GM12878 (cell line): ENCODE measurements around the gene SHB. TPM values are rescaled to one million over a fixed set of nuclear protein-coding genes. Genes with fewer than 3 reads are reported as not detected.

Source experiments
- ATAC-seq: fragments of 200-7000 bp; cut with Tn5 transposase; 3 replicates; pipeline ENCODE4 v1.9.1; 2020; ENCODE audit warnings: mild to moderate bottlenecking, moderate library complexity
- BruUV-seq: library from RNA; stranded (reverse); fragments of 400-500 nt; replicated peaks from 2 replicates; lab custom pipeline; 2021; lab: Mats Ljungman, UMichigan
- CTCF ChIA-PET: fragments of 300-600 bp; sonication (Branson Sonifier 250); formaldehyde crosslinking; extraction: SDS; loops from one replicate; lab custom pipeline; 2021; ENCODE audit warnings: inconsistent platforms; lab: Yijun Ruan, JAX
- POLR2A ChIA-PET: fragments of 350-600 bp; formaldehyde crosslinking; extraction: SDS; loops from one replicate; lab custom pipeline; 2021; ENCODE audit warnings: inconsistent platforms; lab: Charles Lee
- RAD21 ChIA-PET: fragments of 300-600 bp; sonication (Branson Sonifier 250); formaldehyde crosslinking; loops from one replicate; lab custom pipeline; 2023; ENCODE audit warnings: antibody characterized with exemption; ENCODE audit not compliant: unreplicated experiment; lab: Charles Lee
- SMC1A ChIA-PET: fragments of 300-600 bp; sonication (Branson Sonifier 250); formaldehyde crosslinking; loops from one replicate; lab custom pipeline; 2023; ENCODE audit not compliant: unreplicated experiment, uncharacterized antibody; lab: Charles Lee
- DNase-seq: peaks from one replicate; pipeline ENCODE4 v3.0.0-alpha.2; 2011; ENCODE audit warnings: low read depth, low spot score
- FAIRE-seq: peaks from 3 replicates; lab custom pipeline; 2011; peaks lifted over from hg19 to GRCh38; lab: Jason Lieb, UNC
- H2AFZ ChIP-seq: 2 replicates; pipeline ENCODE4 v1.6.0; 2011; ENCODE audit warnings: low read depth, low read length, control low read depth; ENCODE audit not compliant: control insufficient read depth
- H3K27ac ChIP-seq: 2 replicates; pipeline ENCODE4 v1.5.1; 2011; ENCODE audit warnings: control low read depth; ENCODE audit not compliant: control insufficient read depth, insufficient read depth
- H3K27me3 ChIP-seq, 2 experiments: replicated peaks in 1 of 2; 2 replicates each; pipeline versions ENCODE4 v1.6.0 to v1.6.1; 2011; ENCODE audit warnings: low read length in 1 of 2; ENCODE audit not compliant: control insufficient read depth in 2 of 2, insufficient read depth in 2 of 2
- H3K36me3 ChIP-seq, 2 experiments: 2 replicates each; pipeline ENCODE4 v1.5.1; 2011; ENCODE audit warnings: low read length in 1 of 2; ENCODE audit not compliant: control insufficient read depth in 2 of 2, insufficient read depth in 2 of 2
- H3K4me1 ChIP-seq: 2 replicates; pipeline ENCODE4 v1.6.1; 2011; ENCODE audit warnings: mild to moderate bottlenecking, low read length, moderate library complexity, mixed read lengths; ENCODE audit not compliant: control insufficient read depth, insufficient read depth
- H3K4me2 ChIP-seq: 2 replicates; pipeline ENCODE4 v1.6.0; 2011; ENCODE audit warnings: control low read depth; ENCODE audit not compliant: control insufficient read depth, insufficient read depth
- H3K4me3 ChIP-seq: fragments of 200-600 bp; sonication (generic); 2 replicates; pipeline ENCODE4 v1.5.1; 2016
- H3K79me2 ChIP-seq: 2 replicates; pipeline ENCODE4 v1.6.0; 2011; ENCODE audit warnings: low read length; ENCODE audit not compliant: control insufficient read depth, insufficient read depth
- H3K9ac ChIP-seq: 2 replicates; pipeline ENCODE4 v1.8.0; 2011; ENCODE audit warnings: low read length, control low read depth, mixed read lengths; ENCODE audit not compliant: control insufficient read depth, insufficient read depth
- H3K9me3 ChIP-seq: replicated peaks from 3 replicates; pipeline ENCODE4 v1.5.1; 2011; ENCODE audit warnings: mild to moderate bottlenecking, low read length; ENCODE audit not compliant: control insufficient read depth, insufficient read depth
- H4K20me1 ChIP-seq: 2 replicates; pipeline ENCODE4 v1.6.0; 2011; ENCODE audit not compliant: control insufficient read depth, insufficient read depth
- BCL11A ChIP-seq: IDR thresholded peaks from 2 replicates; pipeline ENCODE4 v1.6.1; 2011; ENCODE audit warnings: low read depth, low read length
- E2F8 ChIP-seq: fragments of 450-650 bp; IDR thresholded peaks from 2 replicates; pipeline ENCODE4 v1.6.1; 2018; ENCODE audit warnings: mild to moderate bottlenecking, low read depth, moderate library complexity; ENCODE audit not compliant: partially characterized antibody
- FOXM1 ChIP-seq: IDR thresholded peaks from 2 replicates; pipeline ENCODE4 v1.6.1; 2012; ENCODE audit warnings: low read depth, mild to moderate bottlenecking, inconsistent platforms, low read length, moderate library complexity
- IRF5 ChIP-seq: fragments of 450-650 bp; IDR thresholded peaks from 2 replicates; pipeline ENCODE4 v1.6.1; 2017; ENCODE audit warnings: borderline replicate concordance
- KLF5 ChIP-seq: fragments of 450-650 bp; IDR thresholded peaks from 2 replicates; pipeline ENCODE4 v1.6.1; 2014; ENCODE audit warnings: mild to moderate bottlenecking; ENCODE audit not compliant: partially characterized antibody
- MAX ChIP-seq: IDR thresholded peaks from 2 replicates; pipeline ENCODE4 v1.6.1; 2012; ENCODE audit warnings: low read depth, low read length, improper control_type of control experiment
- NFIC ChIP-seq: IDR thresholded peaks from 2 replicates; pipeline ENCODE4 v1.6.1; 2012; ENCODE audit warnings: low read depth, mild to moderate bottlenecking, inconsistent platforms, low read length, moderate library complexity
- NR2C2 ChIP-seq: IDR thresholded peaks from 2 replicates; pipeline ENCODE4 v1.6.1; 2011; ENCODE audit warnings: borderline replicate concordance, low read depth; ENCODE audit not compliant: control insufficient read depth, insufficient read length
- PAX8 ChIP-seq: fragments of 450-650 bp; IDR thresholded peaks from 2 replicates; pipeline ENCODE4 v1.6.1; 2017; ENCODE audit warnings: mild to moderate bottlenecking, moderate library complexity
- SMARCA5 ChIP-seq: fragments of 450-650 bp; IDR thresholded peaks from 2 replicates; pipeline ENCODE4 v1.6.1; 2017; ENCODE audit warnings: mild to moderate bottlenecking
- SMC3 ChIP-seq: IDR thresholded peaks from 2 replicates; pipeline ENCODE4 v1.6.1; 2011; ENCODE audit warnings: low read length, improper control_type of control experiment, borderline replicate concordance
- USF2 ChIP-seq: IDR thresholded peaks from 2 replicates; pipeline ENCODE4 v1.6.1; 2011; ENCODE audit warnings: low read depth, low read length, improper control_type of control experiment, borderline replicate concordance
- ZNF622 ChIP-seq: fragments of 450-650 bp; IDR thresholded peaks from 2 replicates; pipeline ENCODE4 v1.6.1; 2017; ENCODE audit warnings: mild to moderate bottlenecking, inconsistent platforms
- WGBS: methylation state at CpG from one replicate; pipeline ENCODE4 v1.1.6; 2016; ENCODE audit warnings: low lambda C conversion rate; ENCODE audit not compliant: insufficient replicate concordance, insufficient coverage; ENCODE audit errors: missing lambda C conversion rate; 5-methylcytosine and 5-hydroxymethylcytosine counted together
- in situ Hi-C: fragments of 300-500 bp; cut with MboI; formaldehyde crosslinking; loops from 9 replicates; pipeline ENCODE4 v1.14.3; 2018; ENCODE audit warnings: mixed read lengths
- intact Hi-C: fragments of 100-400 bp; cut with micrococcal nuclease; formaldehyde crosslinking; loops from one replicate; pipeline ENCODE4 v1.14.2; 2022; ENCODE audit not compliant: unreplicated experiment
- polyA plus RNA-seq, 11 experiments: library from polyadenylated mRNA; depleted of rRNA in 4 of 11; unstranded in 6 of 11; stranded (reverse) in 5 of 11; fragments of >200 nt; fragmentation: Nextera tagmentation in 4 of 11; fragmentation: Illumina TruSeq in 1 of 11; extraction: Ambion mirVana in 4 of 11; extraction: Trizol in 1 of 11; gene quantifications; 1 replicate in 1 of 11; 2 replicates in 10 of 11; pipeline versions ENCODE4 v1.2.1 to v1.2.3, GENCODE V29; 2011 to 2016; ENCODE audit warnings: inconsistent platforms in 2 of 11, missing spikeins in 2 of 11, low read depth in 1 of 11
- total RNA-seq, 4 experiments: library from RNA; depleted of rRNA in 3 of 4; stranded (reverse); fragments of >200 nt in 3 of 4; fragmentation: Illumina TruSeq in 1 of 4; extraction: Trizol in 1 of 4; gene quantifications; 2 replicates each; pipeline versions ENCODE4 v1.2.1 to v1.2.3, GENCODE V29; 2013 to 2021

SHB gene
- total and polyA plus RNA-seq, 10 of the 15 experiments (the other 5 are each of a cell fraction or from before 2014, with no cell fraction given) = 0.29 to 6.2 (median 1.3) TPM

- TF ChIP-seq E2F8 (no peak), ZNF622 (no peak), IRF5 (no peak)
These were observed 98.5 kb downstream of the SHB start (continued) for GRCh38 chr9:37970301-37971107.

GRCh38 chr9:37969558-37970300, 99.3 kb downstream of the SHB start:
- no peak overlapping the region for H3K9ac ChIP-seq
- ChIA-PET RAD21 (interaction anchor here (0.8 to 1.1 kb wide), 2 partner anchors 23 to 99 kb away, joined by 4 read pairs; no protein-coding TSS in a partner anchor), POLR2A (no interaction called here), SMC1A (interaction anchor here (1.4 to 1.7 kb wide), 3 partner anchors 11 to 119 kb away, joined by 3 to 5 read pairs (median 4); no protein-coding TSS in a partner anchor), CTCF (interaction anchor here (1.1 to 1.3 kb wide), 2 partner anchors 83 to 95 kb away, joined by 3 to 4 read pairs; no protein-coding TSS in a partner anchor)
- no TSS peak for BruUV-seq
- no peaks in the 10 kb centered on the region for H4K20me1 ChIP-seq
- ATAC-seq (no peak), DNase-seq (no peak), FAIRE-seq (no peak)
- peaks cover 3% of the 10 kb centered on the region; the same call in 1 of the 2 replicates for H3K4me1 ChIP-seq
- no peak overlapping the region for H3K4me2 ChIP-seq
- no peaks in the 10 kb centered on the region for H3K36me3 ChIP-seq
- in situ Hi-C loops = loop anchor here (5.0 kb wide), 1 partner anchor 52 kb away; no protein-coding TSS in a partner anchor
- no peak overlapping the region for H3K27ac ChIP-seq
- no peak overlapping the region for H3K4me3 ChIP-seq
- intact Hi-C loops = no loop called here
- no peaks in the 10 kb centered on the region; a peak in 1 of 4 replicates for H3K27me3 ChIP-seq
- TF ChIP-seq FOXM1 (no peak), SMARCA5 (no peak), USF2 (no peak), SMC3 (no peak), KLF5 (no peak), BCL11A (no peak), NFIC (no peak), MAX (no peak), PAX8 (no peak), NR2C2 (no peak)
- H3K79me2 ChIP-seq = no peaks in the 10 kb centered on the region
- no peak overlapping the region for H2AFZ ChIP-seq
- WGBS = 30% methylated on average over 11 of the region's 11 CpGs
- no peaks in the 10 kb centered on the region for H3K9me3 ChIP-seq
